GM18507 (cell line): ENCODE measurements around the gene ZRSR2.
"Not testable (repeated sequence)": the region's sequence is repeated elsewhere in the genome, so short reads cannot be mapped to it uniquely, and the experiment has no call there.

Experiments
- DNase-seq: peaks from one replicate; pipeline ENCODE4 v3.0.0; 2011; ENCODE audit warnings: low read depth; ENCODE audit not compliant: insufficient read length; ENCODE audit errors: extremely low spot score
- FAIRE-seq: peaks from 2 replicates; lab custom pipeline; 2011; peaks lifted over from hg19 to GRCh38; lab: Jason Lieb, UNC

Gene ZRSR2

GRCh38 chrX:15786915-15787314 is 3.4 kb upstream of the ZRSR2 start:
- no peak for FAIRE-seq
- DNase-seq = no peak

- FAIRE-seq = peak; percentile 80
- DNase-seq = peak; percentile 2
These were observed 546 bp downstream of the ZRSR2 start for GRCh38 chrX:15790769-15791290.

- DNase-seq (no peak), FAIRE-seq (no peak)
These were observed 7.4 kb downstream of the ZRSR2 start for GRCh38 chrX:15797707-15798106.

DNA sequence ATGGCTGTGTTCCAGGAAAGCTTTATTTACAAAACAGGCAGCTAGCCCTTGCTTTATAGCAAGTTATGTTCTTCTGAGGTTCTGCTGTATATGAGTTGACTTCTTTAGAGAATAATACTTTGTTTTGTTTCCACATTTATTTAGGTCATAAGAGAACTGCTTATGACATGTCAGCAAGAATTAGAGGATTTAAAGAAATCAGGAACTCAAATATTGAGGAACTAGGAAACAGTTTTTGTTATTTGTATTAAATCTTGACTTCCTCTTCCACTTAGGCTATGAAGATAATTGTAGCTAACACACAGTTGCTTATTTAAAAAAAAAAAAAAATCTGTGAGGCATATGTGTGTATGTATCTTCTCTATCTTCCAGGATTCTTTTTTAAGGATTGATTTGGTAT is 14.3 kb downstream of the ZRSR2 start:
- no peak for DNase-seq

GRCh38 chrX:15808254-15808653 is 18.0 kb downstream of the ZRSR2 start:
- FAIRE-seq = no peak

More for the DNA sequence above, 14.3 kb downstream of the ZRSR2 start:
- no peak for FAIRE-seq

DNA sequence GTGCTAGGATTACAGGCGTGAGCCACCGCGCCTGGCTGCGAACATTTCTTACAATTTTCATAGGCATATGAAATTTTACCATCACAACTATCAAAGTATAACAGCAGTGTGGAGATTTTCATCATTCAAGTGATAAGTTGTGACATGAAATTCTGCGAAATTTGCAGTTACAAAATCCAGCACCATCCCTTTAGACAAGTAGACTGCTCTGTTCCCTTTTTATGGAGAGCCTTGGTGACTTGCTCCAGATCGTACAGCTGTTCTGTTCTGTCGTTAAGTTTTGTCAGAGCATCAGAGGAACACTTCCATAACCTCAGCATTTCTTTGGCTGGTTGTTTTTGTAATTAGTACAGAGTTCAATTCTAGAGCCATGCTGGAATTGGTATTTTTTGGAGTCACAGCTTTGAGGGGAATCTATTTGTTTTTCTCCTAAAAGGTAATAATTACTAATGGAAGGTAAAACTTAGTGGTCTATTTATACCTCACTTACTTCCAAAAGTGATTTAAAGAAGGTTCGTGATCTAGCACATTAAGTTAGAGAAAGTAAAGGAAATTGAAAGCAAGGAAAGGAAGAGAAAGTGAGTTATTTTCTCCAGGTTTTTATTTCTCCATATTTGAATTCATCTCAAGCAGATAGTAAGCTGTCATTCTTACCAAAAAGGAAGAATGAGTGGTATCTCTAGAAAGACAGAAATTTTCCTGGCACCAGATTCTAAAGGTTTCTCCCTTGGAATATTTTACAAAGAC is 22.1 kb downstream of the ZRSR2 start:
- DNase-seq = no peak
- no peak for FAIRE-seq

More at GRCh38 chrX:15808254-15808653, 18.0 kb downstream of the ZRSR2 start:
- DNase-seq = no peak

DNA sequence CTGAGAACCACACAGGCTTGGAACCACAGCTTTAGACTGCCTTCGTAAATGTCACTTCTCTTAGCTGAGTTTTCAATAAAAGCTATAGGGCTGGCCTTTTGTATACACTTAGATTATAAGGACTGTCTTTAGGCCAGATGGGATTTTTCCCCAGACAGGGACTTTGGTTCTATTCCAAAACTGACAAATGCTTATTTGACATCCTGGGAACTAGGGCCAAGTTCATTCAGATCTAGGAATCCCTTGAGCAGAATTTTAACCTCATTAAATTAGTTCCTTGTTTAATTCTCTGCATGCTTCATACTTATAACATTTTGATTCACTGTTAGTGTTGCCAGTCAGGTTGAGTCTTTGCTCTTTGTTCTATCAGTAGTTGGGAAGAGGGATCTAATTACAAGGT is 23.1 kb downstream of the ZRSR2 start:
- FAIRE-seq (no peak), DNase-seq (no peak)

GRCh38 chrX:15814771-15815365 is 24.6 kb downstream of the ZRSR2 start:
- no peak for DNase-seq
- no peak for FAIRE-seq

- peak; percentile 7 for DNase-seq
- peak; percentile 85 for FAIRE-seq
These were observed 25.6 kb downstream of the ZRSR2 start for GRCh38 chrX:15815779-15816437.

DNA sequence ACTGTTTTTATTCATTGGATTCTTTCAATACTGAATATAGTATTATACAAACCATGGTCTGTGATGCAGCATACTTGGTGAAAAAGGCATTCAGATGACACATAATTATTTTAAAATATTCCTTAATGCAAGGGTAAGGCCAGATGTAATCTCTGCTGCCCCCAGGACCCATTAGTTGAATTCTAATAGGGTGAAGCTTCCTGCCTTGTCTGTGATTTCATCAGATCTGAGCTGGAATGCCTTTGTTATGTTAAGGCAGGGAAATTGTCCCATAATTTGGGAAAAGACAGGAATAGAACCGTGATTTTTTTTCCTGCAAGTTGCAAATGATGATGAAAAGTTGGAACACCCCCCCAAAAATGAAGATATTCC is 26.1 kb downstream of the ZRSR2 start:
- FAIRE-seq = no peak
- no peak for DNase-seq

DNA sequence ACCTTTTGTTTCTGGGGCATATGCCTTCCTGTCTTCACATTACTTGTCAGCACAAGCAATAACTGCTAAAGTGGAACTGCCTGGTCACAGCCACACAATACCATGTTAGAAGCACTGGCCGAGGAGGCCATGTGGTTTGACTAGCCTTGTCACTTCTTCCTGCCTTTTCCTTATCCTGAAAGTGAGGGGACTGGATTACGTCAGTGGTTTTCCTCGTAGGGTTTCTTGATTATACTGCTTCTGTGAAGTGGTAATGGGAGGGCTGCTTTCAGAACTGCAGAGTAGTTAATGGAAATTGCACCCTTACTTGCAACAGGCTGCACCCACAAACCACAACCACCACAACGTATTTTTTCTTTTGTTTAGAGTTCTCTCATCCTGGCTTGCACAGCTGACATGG is 26.6 kb downstream of the ZRSR2 start:
- FAIRE-seq = peak; percentile 78
- DNase-seq = no peak

- no peak for DNase-seq
- no peak for FAIRE-seq
These were observed 30.1 kb downstream of the ZRSR2 start for GRCh38 chrX:15820106-15821073.

DNA sequence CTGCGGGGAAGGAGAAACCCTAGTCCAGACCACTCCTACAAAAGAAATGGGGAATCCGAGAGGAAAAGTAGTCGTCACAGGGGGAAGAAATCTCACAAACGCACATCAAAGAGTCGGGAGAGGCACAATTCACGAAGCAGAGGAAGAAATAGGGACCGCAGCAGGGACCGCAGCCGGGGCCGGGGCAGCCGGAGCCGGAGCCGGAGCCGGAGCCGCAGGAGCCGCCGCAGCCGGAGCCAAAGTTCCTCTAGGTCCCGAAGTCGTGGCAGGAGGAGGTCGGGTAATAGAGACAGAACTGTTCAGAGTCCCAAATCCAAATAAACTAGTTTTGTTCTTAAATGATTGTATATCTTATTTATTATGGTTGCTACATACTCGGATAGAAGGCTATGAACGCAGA is 32.6 kb downstream of the ZRSR2 start:
- no peak for FAIRE-seq
- no peak for DNase-seq

DNA sequence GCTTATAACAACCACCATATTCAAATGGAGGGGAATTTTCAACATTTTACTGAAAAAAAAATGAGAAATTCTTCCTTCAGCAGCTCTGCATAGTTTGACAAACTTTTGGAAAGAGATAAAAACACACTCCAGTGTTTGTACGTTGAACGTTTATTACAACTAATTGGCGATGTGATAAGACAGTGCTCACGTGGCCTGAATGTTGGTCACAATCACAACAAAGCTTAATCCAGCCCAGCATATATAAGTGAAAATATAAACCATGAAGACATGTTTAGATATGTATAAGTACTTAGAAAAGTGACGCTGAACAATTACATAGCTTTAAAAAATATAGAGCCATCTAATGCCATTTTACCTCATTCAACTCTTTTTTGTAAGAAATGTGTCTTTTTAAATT is 35.7 kb downstream of the ZRSR2 start:
- DNase-seq = no peak
- no peak for FAIRE-seq

GRCh38 chrX:15829217-15829616 is 38.9 kb downstream of the ZRSR2 start:
- no peak for DNase-seq
- FAIRE-seq = no peak

GRCh38 chrX:15831347-15831746 is 41.1 kb downstream of the ZRSR2 start:
- DNase-seq, FAIRE-seq: not testable (repeated sequence)

- no peak for DNase-seq
- no peak for FAIRE-seq
These were observed 43.8 kb downstream of the ZRSR2 start for GRCh38 chrX:15834053-15834452.

GRCh38 chrX:15834827-15835595 is 44.7 kb downstream of the ZRSR2 start:
- FAIRE-seq = no peak
- DNase-seq = no peak

DNA sequence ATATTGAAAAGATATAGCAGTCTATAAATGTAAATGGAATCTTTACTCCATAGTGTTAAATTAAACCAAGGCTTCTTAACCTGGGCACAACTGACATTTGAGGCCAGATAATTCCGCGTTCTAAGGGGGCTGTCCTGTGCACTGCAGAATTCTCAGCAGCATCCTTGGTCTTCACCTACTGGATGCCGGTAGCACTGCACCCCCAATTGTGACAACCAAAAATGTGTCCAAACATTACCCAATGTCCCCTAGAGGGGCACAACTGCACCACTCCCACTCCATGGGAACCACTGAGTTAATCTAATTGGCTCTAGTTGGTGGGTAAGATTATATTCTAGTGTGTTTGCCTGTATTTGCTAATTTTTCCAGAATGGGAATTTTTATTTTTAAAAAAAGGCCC is 47.7 kb downstream of the ZRSR2 start:
- DNase-seq = no peak
- FAIRE-seq = no peak
